ENCODE data around the gene PPP1R13B.
"Not testable (repeated sequence)": the region's sequence is repeated elsewhere in the genome, so short reads cannot be mapped to it uniquely, and the experiment has no call there.

Gene PPP1R13B

DNA sequence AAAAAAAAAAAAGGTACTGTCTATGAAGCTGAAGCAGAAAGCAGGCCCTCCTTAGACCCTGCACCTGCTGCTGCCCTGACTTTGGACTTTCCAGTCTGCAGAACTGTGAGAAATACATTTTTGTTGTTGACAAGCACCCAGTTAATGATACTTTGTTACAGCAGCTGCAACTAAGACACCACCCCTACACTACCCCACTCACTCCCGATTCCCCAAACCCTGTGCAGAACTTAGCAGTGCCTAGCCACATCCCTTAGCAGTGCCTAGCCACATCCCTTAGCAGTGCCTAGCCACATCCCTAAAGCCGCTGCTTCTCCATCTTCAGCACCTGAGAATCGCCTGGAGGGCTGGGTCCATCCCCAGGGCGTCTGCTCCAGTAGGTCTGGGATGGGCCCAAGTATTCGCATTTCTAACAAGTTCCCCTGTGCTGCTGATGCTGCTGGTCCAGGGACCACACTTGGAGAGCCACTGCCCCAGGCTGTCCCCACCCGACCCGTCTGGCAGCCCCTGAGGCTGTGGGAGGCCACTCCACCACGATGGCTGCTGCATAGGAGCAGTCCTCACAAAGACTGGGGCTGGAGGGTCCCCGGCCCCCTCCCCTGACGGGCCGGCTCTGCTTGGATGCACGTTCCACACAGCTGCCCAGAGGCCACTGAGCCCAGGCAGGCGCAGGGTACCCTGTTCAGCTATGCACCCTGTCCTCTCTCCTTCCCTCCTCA lies 10.8 kb upstream of the PPP1R13B start:
- no peak for DNase-seq

DNA sequence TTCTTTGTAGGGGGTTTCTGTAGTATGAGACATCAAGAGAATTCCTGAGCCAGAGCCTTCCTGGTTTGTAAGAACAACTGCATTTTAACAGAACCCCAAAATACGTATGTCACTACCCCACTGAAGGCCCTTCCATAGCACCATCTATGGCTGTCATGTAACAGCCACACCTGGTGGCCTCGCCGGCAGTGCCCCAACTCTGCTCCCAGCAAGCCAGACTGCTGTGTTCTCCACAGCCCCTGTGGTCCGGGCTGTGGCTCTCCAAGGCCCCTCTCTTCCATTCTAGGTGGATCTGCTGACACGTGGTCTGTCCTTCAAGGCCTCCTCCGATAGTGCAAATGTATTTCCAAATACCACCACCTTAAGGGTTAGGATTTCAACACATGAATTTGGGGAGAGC lies 9.9 kb upstream of the PPP1R13B start:
- DNase-seq, result no peak

DNA sequence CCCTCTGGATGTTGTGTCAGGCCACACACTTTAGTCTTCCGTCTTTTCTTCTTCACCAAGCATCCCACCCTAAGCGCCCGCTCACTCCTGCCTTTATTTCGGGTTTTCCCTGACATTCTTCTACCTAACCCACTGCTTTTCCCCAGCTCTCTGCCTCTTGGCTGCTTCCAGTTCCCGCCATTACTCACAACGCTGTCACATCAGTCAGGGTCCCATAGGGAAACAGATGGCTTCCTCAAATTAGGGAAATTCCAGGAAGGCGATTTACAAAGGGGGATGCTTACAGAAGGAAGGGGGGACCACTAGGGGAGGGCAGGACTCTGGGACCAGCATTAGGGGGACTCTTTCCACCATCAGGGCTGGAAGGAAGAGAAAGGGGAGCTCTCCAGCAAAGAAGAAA lies 9.2 kb upstream of the PPP1R13B start:
- peak in 1 of 2 experiments; percentile 45 for DNase-seq

DNA sequence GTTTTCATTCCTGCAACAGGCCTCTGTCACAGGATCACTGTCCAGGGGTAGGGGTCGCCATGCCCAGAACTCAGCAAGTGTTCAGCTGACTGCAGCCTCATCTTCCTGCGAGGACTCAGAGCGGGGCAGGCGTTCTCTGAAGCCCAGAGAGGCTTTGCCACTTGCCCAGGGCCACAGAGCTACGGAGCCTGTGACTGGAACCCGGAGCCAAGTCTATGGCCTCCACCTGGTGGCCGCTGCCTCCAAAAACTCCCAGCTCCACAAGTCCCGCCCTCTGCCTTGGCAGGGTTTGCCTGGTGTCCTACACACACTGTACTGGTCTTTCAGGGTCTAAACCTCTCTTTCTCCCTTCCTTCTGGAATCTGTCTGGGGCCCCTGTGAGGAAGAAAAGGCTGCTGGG lies 8.7 kb upstream of the PPP1R13B start:
- DNase-seq, result no peak

DNA sequence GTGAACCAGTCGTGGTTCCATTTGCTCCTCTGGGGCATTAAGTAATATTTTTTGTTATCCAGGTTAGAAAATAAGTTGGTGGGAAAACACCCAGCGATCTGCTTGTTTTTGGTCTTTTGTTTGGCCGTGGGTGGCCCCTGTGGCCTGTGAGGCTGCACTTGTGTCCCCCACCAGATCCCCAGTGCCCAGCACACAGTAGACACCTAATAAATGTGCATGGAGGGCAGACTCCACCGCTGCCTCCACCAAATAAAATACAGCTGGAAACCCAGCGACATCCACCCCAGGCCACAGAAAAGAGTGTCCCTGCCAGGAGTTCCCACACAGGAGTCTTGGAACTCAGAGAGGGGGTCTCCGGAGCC lies 8.3 kb upstream of the PPP1R13B start:
- DNase-seq, result no peak

DNA sequence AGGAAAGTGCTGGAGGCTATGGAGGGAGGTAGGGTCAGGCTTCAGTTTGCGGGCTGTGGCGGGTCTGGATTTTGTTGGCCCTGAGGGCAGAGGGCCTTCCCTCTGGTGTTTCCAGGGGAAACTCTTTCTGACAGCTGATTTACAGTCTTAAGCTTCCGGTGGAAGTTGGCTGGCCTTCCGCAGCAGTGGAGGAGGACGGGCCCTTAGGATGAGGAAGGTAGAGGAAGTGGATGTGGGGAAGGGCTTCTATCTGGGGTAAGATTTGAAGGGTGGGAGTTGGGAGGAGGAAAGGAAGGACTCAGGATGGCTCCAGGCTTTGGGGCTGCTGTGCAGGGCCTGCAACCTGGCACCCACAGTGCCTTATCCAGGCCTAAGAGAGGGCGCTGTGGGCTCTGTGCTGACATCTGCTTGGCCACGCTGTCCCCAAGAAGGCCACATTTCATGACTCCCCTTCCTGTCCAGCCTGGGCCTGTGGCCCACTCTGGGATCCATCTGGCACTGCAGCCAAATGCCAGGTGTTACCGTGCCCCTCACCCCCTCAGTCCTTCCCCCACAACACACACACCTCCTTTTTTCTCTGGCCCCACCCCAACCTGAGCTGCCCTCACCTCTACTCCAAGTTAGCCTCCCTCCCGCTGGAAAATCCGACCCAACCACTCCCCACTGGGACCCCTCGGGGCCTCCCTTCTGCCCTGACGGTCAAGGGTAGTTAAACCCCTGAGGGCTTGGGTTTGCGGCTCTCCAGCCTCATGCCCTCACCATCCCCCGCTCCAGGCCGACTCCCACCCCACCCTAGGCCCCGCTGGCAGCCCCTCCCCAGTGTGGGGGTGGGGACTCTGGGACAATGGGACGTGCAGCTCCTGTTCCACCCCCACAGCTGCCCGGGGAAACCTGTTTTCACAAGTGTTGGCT lies 7.7 kb upstream of the PPP1R13B start:
- peak; percentile 76 to 91 for DNase-seq

DNA sequence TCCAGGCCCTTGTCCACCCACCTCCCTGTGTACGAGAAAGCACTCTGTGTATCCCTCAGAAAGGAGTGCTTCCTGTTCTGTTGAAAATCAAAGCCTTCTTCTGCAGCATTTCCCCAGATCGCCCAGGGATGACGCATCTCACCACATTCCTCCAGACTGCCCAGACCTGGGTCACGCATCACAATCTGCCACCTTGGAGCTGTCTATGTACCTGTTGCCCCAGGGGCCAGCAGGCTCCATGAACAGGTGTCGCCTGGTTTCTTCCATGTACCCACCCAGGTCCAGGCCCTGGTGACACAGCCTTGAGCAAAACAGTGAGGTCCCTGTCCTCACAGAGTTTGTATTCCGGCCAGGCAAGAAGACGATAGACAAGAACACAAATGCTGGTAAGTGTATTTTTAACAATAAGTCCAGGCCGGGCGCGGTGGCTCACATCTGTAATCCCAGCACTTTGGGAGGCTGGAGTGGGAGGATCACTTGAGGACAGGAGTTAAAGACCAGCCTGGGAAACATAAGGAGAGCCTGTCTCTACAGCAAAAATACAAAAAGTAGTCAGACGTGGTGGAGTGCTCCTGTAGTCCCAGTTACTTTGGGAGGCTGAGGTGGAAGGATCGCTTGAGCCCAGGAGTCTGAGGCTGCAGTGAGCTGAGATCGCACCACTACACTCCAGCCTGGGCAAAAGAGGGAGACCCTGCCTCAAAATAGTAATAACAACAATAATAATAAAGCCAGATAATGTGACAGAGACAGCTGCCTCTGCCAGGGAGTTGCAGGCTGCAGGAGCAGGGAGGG lies 6.8 kb upstream of the PPP1R13B start:
- DNase-seq, result no peak

DNA sequence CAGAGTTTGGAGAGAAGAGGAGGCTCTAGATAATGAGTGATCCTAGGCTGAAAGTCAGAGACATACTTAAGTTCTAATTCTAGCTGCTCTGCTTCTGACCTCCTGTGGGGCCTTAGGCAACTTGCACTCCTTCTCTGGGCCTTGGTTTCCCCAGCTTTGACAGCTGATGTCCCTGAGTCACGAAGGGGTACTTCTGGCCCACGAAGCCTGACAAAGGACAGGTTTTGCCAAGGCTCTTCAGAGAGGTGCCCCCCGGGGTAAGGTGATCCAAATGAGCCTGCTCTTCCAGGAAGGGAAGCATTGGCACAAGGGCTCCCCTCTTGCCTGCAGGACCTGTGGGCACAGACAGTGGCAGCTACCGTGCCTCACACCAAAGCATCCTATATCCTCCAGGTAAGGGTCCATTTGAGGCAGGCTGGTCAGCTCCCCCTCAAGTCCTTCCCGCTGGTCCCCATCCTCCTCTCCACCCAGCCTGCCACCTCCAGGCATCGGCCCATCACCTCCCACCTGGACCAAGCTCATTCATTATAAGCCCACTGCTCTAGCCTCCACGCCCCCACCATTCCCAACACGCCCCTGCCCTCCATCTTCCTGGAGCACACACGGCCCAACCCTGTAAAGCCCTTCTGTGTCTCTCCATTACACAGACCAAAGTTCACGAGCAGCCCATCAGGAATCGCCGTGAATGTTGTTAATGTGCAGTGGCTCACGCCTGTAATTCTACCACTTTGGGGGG lies 1.9 kb upstream of the PPP1R13B start:
- DNase-seq, result no peak

DNA sequence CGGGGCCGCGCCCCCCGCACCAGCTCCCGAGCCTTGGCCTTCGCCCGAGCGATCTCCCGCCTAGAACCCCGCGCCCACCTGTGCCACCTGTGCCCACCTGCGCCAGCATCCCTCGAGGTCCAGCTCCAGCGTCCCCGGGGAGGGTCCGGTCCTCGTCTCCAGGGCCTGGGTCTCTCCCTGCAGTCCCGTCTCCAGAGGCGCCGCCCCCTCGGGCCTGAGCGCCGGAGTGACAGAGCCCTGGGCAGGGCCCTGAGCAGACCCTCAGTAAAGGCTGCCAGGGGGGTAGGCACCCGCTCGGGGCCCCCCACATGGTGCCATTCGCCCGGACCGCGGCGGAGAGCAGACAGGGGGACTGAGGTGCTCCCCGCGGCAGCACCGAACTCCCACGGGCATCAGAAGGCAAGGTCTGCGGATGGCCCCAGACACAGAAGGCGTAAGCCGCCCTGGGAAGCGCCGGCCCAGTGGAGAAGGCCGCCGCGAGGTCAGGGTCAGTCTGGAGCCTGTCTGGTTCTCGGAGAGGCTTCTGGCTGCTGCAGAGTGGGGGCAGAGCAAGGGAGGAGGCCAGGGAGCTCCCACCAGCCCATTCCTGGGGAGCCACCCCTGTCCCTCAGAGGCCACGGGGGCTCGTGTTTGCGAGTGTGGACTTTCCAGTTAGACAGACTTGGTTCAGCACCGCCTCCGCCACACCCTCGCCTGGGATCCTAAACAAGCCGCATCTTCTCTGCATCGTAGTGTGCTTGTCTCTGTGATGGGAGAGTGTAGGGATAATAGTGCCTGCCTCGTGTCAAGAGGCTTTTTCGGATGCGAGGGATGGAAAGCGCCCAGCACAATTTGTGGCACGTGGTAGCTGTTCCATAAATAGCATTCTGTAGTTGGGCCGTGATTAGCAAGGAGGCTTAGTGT lies 1.1 kb upstream of the PPP1R13B start:
- peak in 1 of 2 experiments; percentile 46 for DNase-seq

DNA sequence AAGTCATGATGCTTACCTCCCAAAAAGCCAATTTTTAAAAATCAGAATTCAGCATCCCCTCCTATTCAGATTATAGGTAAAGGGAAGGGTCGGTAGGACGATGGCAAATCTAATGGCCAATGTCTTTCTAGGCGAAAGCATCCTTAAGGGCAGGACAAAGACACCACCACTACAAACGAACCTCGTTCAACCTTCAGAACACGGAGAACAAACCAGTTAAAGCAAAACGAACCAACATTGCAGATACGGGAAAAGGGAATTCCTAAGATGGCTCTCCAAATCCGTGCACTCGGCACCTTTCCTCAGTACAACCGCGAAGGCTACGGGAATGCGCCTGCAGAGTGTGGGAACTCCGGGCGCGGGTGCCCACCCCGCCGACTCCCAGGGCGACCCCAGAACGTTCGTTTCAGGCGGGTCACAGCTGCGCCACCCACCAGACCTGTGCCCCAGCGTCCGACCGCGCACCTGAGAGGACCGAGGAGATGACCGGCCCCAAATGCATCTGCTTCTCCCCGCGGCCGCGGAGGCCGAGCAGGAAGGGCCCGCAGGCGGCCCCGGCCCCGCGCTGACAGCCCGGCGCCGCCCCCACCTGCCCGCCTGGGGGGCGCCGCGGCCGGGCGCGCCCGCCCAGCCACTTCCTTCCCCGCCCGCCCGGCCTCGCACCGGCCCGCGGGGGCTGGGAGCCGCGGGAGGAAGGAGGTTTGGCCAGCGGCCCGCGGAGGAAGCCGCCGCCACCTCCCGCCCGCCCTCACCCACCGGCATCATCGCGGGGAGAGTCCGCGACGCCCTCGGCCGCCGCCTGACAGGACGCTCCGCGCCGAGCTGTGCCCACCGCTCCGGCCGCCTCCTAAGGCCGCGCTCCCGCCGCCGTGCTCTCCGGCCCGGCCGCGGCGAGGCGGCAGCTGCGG lies 578 bp downstream of the PPP1R13B start:
- DNase-seq, result peak; percentile 29 to 43

DNA sequence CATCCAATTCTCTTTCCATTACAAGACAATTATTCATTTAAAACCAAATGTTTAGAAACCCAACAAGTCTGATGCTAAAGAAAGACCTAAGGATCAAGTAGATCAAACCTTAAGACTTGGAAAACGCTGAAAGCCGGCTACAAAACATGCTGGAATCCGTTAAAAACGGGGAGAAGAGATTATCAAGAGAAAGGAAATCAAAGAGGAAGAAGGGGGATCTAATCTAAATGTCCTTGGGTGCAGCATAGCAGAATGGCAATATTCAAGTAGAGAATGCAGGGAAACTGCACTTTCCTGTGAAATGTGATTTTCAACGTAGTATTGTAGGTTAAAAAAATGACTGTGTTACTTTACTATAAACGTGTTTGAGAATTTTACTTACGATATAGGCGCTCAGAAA lies 1.3 kb downstream of the PPP1R13B start:
- DNase-seq, result no peak

DNA sequence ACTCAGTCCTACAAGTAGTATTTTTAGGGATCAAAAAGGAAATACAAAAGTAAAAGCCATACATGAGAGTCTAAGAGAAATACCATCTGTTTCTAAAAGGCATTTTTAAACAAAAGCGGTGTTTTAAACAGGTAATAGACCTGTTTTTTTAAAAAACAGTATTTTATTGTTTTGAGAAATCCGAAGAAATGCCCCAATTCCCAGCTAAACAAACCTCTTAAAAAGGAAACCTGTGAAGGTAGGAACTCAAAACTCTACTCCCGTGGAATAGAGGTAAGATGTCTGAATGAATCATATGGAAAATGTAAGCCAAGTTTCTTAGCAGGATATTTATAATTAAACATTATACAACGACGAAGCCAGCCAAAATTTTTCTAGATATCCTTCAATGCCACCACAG lies 2.0 kb downstream of the PPP1R13B start:
- DNase-seq, result no peak

DNA sequence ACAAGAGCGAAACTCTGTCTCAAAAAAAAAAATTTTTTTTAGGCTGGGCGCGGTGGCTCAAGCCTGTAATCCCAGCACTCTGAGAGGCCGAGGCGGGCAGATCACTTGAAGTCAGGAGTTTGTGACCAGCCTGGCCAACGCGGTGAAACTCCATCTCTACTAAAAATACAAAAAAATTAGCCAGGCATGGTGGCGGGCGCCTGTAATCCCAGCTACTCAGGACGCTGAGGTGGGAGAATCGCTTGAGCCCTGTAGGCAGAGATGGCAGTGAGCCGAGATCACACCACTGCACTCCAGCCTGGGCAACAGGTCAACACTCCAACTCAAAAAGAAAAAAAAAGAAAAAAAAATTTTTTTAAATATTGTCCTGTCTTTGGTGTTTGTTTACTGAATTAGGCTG lies 6.1 kb downstream of the PPP1R13B start:
- DNase-seq, result not testable (repeated sequence)

DNA sequence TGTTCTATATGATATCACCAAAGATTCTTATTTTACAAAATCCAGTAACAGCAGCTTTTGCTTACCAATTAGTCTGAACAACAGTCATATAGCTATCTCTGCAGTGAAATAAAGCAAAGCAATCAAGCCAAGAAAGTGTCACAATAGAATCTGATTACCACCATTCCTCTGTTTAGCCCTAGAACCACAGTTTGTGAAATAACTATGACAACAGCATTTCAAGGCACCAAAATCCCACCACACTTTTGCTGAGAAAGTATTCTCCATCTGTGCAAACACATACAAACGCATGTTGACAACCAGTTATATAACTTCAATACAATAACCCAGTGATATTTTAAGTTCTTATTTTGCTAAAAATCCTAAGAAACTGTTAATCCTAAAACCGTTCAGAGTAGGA lies 7.4 kb downstream of the PPP1R13B start:
- no peak for DNase-seq

DNA sequence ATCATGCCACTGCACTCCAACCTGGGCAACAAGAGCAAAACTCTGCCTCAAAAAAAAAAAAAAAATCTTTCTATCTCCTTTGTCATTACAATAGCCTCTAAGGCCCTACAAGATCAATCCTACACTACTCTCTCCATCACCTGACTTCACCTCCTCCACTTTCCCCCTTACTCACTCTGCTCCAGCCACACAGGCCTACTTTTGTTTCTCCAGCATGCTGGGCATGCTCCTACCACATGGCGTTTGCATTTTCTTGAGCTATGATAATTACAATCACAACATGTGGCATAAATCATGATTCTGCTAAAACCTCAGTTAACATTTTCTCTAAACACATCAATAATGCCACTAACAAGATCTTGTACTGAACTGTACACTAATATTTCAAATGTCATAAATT lies 7.8 kb downstream of the PPP1R13B start:
- DNase-seq, result no peak

DNA sequence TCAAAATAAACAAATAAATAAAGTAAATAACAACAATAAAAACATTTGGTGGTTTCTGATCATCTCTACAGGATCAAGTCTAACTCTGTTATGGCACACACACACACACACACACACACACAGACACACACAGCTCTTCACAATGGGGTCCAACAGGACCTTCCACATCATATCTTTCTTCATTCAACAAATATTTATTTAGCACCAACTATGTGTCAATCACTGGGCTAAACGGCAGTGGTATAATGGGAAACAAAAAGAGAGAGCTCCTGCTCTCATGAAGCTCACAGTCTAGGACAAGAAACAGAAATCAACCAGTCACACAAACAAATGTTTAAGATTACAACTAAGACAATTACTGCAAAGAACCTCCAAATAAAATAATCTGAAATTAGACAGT lies 9.3 kb downstream of the PPP1R13B start:
- no peak for DNase-seq

DNA sequence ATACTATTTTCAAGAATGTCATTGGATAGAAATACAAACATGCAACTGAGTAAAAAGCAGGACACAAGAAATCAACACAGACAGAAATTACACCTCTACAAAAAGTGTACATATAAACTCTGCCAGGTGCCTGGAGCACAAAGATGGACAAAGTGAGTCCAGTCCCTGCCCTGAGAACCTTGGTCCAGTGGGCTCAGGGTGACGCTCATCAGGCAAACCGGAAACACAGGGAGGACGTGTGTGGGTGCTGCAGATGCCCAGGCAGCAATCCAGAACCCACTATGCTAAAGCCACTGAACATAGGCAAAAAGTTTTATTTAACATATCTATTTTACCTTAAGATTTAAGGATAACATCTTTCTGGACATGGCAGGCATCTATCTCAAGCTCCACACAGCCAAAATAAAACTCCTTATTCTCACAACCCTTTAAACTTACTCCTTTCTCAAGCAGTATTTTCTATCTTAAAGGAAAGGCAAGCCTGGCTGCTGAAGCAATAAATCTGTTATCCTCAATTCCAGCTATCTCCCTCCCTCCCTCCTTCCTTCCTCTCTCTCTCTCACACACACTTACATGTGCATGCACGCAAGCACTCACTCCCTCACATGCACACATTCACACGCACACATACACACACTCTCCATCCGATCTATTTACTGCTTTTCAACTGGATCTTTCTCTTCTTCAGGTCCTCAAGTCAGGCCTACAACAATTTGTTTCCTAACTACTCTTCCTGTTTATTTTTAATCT lies 10.2 kb downstream of the PPP1R13B start:
- no peak for DNase-seq

DNA sequence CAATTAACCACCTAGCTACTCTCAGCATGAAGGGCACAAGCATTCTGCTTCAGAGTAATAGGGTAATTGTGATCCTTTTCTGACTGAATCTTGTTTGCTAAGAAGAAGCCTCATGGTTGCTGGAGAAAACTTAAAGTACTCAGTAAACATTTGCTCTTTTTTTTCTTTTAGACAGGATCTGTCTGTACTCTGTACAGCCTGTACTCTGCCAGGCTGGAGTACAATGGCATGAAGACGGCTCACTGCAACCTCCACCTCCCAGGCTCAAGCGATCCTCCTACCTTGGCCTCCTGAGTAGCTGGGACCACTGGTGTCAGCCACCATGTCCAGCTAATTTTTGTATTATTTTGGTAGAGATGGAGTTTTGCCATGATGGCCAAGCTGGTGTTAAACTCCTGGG lies 12.4 kb downstream of the PPP1R13B start:
- DNase-seq, result no peak

DNA sequence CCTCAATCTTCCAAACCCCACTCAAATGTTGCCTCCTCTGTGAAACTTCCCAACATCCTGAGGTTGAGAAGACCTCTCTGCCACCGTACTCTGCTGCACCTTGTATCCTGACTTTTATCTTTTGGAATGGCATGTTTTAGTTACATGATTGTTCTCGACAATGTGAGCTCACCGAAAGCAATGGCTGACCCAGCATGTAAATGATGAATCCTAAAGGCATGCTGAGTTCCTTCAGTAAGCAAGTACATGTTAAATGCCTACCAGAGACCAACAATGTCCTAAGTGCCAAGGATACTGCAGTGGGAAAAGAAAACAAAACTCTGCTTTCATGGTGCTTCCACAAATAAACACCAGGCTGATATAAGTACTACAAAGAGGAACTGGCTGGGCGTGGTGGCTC lies 13.7 kb downstream of the PPP1R13B start:
- DNase-seq, result no peak

DNA sequence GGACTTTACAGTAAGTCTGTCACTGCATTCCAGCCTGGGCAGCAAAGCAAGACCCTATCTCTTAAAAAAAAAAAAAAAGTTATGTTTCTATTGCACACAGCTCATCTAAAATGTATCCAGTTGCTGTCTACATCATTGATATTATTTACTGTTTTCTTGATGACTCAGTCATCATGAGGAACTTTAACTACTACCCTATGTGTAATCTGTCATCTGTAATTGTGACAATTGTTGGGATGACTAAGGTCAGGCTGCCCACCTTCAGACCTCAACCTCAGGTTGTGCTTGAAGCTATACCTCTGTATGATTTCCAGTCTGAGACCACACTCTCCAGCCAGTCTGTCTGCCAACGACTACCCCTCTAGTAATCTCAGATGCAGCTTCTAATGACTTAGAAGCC lies 15.3 kb downstream of the PPP1R13B start:
- no peak for DNase-seq
